ENCODE results near the gene PTMA.

PTMA gene

GRCh38 chr2:231671270-231672050 lies 36.9 kb upstream of the PTMA start:
- DNase-seq (ENCODE audit: low spot score), result peak; percentile 62
- TF ChIP-seq, protein P1, sequence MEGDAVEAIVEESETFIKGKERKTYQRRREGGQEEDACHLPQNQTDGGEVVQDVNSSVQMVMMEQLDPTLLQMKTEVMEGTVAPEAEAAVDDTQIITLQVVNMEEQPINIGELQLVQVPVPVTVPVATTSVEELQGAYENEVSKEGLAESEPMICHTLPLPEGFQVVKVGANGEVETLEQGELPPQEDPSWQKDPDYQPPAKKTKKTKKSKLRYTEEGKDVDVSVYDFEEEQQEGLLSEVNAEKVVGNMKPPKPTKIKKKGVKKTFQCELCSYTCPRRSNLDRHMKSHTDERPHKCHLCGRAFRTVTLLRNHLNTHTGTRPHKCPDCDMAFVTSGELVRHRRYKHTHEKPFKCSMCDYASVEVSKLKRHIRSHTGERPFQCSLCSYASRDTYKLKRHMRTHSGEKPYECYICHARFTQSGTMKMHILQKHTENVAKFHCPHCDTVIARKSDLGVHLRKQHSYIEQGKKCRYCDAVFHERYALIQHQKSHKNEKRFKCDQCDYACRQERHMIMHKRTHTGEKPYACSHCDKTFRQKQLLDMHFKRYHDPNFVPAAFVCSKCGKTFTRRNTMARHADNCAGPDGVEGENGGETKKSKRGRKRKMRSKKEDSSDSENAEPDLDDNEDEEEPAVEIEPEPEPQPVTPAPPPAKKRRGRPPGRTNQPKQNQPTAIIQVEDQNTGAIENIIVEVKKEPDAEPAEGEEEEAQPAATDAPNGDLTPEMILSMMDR (IDR thresholded peaks at IDR 0.05; ENCODE audit: extremely low read depth, missing control alignments), result no peak

- peak; percentile 77 for DNase-seq (ENCODE audit: low spot score)
- TF ChIP-seq, protein P1 (IDR thresholded peaks at IDR 0.05; ENCODE audit: extremely low read depth, missing control alignments), result peak; percentile 52
Observed at GRCh38 chr2:231672617-231673347, 35.5 kb upstream of the PTMA start.

GRCh38 chr2:231673348-231673770 lies 35.0 kb upstream of the PTMA start:
- DNase-seq (ENCODE audit: low spot score), result no peak
- TF ChIP-seq, protein P1 (IDR thresholded peaks at IDR 0.05; ENCODE audit: extremely low read depth, missing control alignments), result no peak

GRCh38 chr2:231674587-231675338 lies 33.6 kb upstream of the PTMA start:
- DNase-seq (ENCODE audit: low spot score), result peak; percentile 69
- TF ChIP-seq, protein P1 (IDR thresholded peaks at IDR 0.05; ENCODE audit: extremely low read depth, missing control alignments), result peak; percentile 68

DNA sequence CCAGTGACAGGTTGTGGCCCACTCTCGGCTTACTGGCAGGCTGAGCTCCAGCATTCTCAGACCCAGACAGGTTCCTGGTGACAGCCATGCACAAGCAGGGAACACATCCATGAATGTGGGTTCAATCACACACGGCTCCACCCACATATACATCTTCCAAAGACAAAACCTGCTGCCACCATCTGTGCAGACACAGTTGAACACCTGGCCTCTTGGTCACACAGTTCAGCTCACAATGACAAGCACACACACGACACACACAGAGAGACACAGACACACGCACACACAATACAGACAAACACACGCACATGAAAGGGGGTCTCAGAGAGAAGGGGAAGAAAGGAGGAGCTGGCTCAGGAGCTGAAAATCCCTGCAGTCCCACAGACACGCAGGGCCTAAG lies 32.1 kb upstream of the PTMA start:
- TF ChIP-seq, protein P1 (IDR thresholded peaks at IDR 0.05; ENCODE audit: extremely low read depth, missing control alignments), result no peak
- no peak for DNase-seq (ENCODE audit: low spot score)

GRCh38 chr2:231677632-231678104 lies 30.7 kb upstream of the PTMA start:
- DNase-seq (ENCODE audit: low spot score), result peak; percentile 78
- TF ChIP-seq, protein P1 (IDR thresholded peaks at IDR 0.05; ENCODE audit: extremely low read depth, missing control alignments), result peak; percentile 93
